GM12874 (cell line): ENCODE data around the gene DPF1.

Source experiments
- CTCF ChIP-seq: IDR thresholded peaks from 2 replicates; pipeline ENCODE4 v1.5.1; 2011; ENCODE audit warnings: low read depth, mild to moderate bottlenecking, control low read depth, low read length, moderate library complexity; ENCODE audit not compliant: insufficient read depth

The DPF1 gene

GRCh38 chr19:38190793-38191192, 33.2 kb downstream of the DPF1 start:
- no peak for TF ChIP-seq CTCF

GRCh38 chr19:38190061-38190460, 34.0 kb downstream of the DPF1 start:
- no peak for TF ChIP-seq CTCF

GRCh38 chr19:38185562-38185961, 38.5 kb downstream of the DPF1 start:
- no peak for TF ChIP-seq CTCF

- TF ChIP-seq CTCF: no peak
Observed at GRCh38 chr19:38184815-38185214, 39.2 kb downstream of the DPF1 start.

GRCh38 chr19:38183251-38183897, 40.6 kb downstream of the DPF1 start:
- no peak for TF ChIP-seq CTCF

GRCh38 chr19:38182536-38183210, 41.3 kb downstream of the DPF1 start:
- no peak for TF ChIP-seq CTCF

GRCh38 chr19:38180071-38180470, 44.0 kb downstream of the DPF1 start:
- no peak for TF ChIP-seq CTCF
